Ascending aorta (tissue), 2 donors: ENCODE results near the gene OPTC. TPM values are rescaled to one million over a fixed set of nuclear protein-coding genes. Genes with fewer than 3 reads are reported as not detected.

ENCODE experiments used
- DNase-seq, 2 donors: peaks; one replicate each; pipeline ENCODE4 v3.0.0-alpha.2; 2019; ENCODE audit warnings: low spot score in 2 of 2
- H3K27ac ChIP-seq, 2 donors: fragments of 200-600 bp; sonication (generic); one replicate each; pipeline ENCODE4 v1.5.1; 2016 to 2017; ENCODE audit warnings: mild to moderate bottlenecking in 1 of 2
- H3K27me3 ChIP-seq: fragments of 200-600 bp; sonication (generic); one replicate; pipeline ENCODE4 v1.5.1; 2017
- H3K36me3 ChIP-seq, 2 donors: fragments of 200-600 bp; sonication (generic); one replicate each; pipeline ENCODE4 v1.5.1; 2016
- H3K4me1 ChIP-seq, 2 donors: fragments of 200-600 bp; sonication (generic); one replicate each; pipeline ENCODE4 v1.5.1; 2016 to 2017; ENCODE audit warnings: mild to moderate bottlenecking in 1 of 2
- H3K4me3 ChIP-seq, 2 donors: fragments of 200-600 bp; sonication (generic); one replicate each; pipeline ENCODE4 v1.5.1; 2016 to 2017; ENCODE audit warnings: mild to moderate bottlenecking in 1 of 2
- H3K9me3 ChIP-seq, 2 donors: fragments of 200-600 bp; sonication (generic); one replicate each; pipeline ENCODE4 v1.5.1; 2016
- CTCF ChIP-seq, 3 experiments: fragments of 200-600 bp in 2 of 3; fragments of 450-650 bp in 1 of 3; sonication (generic) in 2 of 3; IDR thresholded peaks; one replicate each; pipeline ENCODE4 v1.5.1; 2016 to 2019; ENCODE audit warnings: antibody characterized with exemption in 3 of 3, mild to moderate bottlenecking in 1 of 3, moderate library complexity in 1 of 3
- intact Hi-C: fragments of 100-400 bp; cut with DNase I; formaldehyde crosslinking; loops from one replicate; pipeline ENCODE4 v1.15.1; 2023
- total RNA-seq: library from RNA; depleted of rRNA; stranded (reverse); fragments of >200 nt; gene quantifications from one replicate; pipeline ENCODE4 v1.1.0, GENCODE V29; 2016

The OPTC gene
- total RNA-seq, 1 donor from 2014 or later, result not detected

- intact Hi-C loops, result no loop called here
- Histone ChIP-seq H3K27ac (no peak overlapping the region), H3K9me3 (no peaks in the 10 kb centered on the region), H3K4me3 (no peak overlapping the region), H3K36me3 (no peaks in the 10 kb centered on the region), H3K27me3 (no peaks in the 10 kb centered on the region), H3K4me1 (no peaks in the 10 kb centered on the region)
- TF ChIP-seq CTCF (IDR thresholded peaks at IDR 0.05), result no peak
- DNase-seq, result no peak
Observed at GRCh38 chr1:203450479-203451149, 43.3 kb upstream of the OPTC start.

- Histone ChIP-seq H3K4me3 (no peak overlapping the region), H3K36me3 (no peaks in the 10 kb centered on the region), H3K27ac (no peak overlapping the region), H3K9me3 (no peaks in the 10 kb centered on the region), H3K27me3 (no peaks in the 10 kb centered on the region), H3K4me1 (no peaks in the 10 kb centered on the region)
- intact Hi-C loops, result no loop called here
- TF ChIP-seq CTCF (IDR thresholded peaks at IDR 0.05), result no peak
- no peak for DNase-seq
Observed at GRCh38 chr1:203451836-203452784, 41.8 kb upstream of the OPTC start.

GRCh38 chr1:203453016-203453415 lies 40.9 kb upstream of the OPTC start:
- Histone ChIP-seq H3K4me1 (no peaks in the 10 kb centered on the region), H3K4me3 (no peak overlapping the region), H3K27ac (no peak overlapping the region), H3K9me3 (no peaks in the 10 kb centered on the region), H3K27me3 (no peaks in the 10 kb centered on the region), H3K36me3 (no peaks in the 10 kb centered on the region)
- no peak for DNase-seq
- no peak for TF ChIP-seq CTCF (IDR thresholded peaks at IDR 0.05)
- intact Hi-C loops, result no loop called here

- Histone ChIP-seq H3K4me1 (no peaks in the 10 kb centered on the region), H3K27me3 (no peaks in the 10 kb centered on the region), H3K36me3 (no peaks in the 10 kb centered on the region), H3K4me3 (no peak overlapping the region), H3K9me3 (no peaks in the 10 kb centered on the region), H3K27ac (no peak overlapping the region)
- no peak for DNase-seq
- no peak for TF ChIP-seq CTCF (IDR thresholded peaks at IDR 0.05)
- intact Hi-C loops, result no loop called here
Observed at GRCh38 chr1:203453616-203454015, 40.3 kb upstream of the OPTC start.

GRCh38 chr1:203454986-203455471 lies 38.9 kb upstream of the OPTC start:
- no peaks in the 10 kb centered on the region for H3K4me1 ChIP-seq
- no peaks in the 10 kb centered on the region for H3K27me3 ChIP-seq
- no peaks in the 10 kb centered on the region for H3K9me3 ChIP-seq
- no peak for TF ChIP-seq CTCF (IDR thresholded peaks at IDR 0.05)
- no peak overlapping the region for H3K4me3 ChIP-seq
- intact Hi-C loops, result no loop called here
- DNase-seq, result no peak
- H3K27ac ChIP-seq, result no peak overlapping the region
- H3K36me3 ChIP-seq, result no peaks in the 10 kb centered on the region
